AG04450 (cell line): ENCODE data around the gene WASL. TPM values are rescaled to one million over a fixed set of nuclear protein-coding genes. Genes with fewer than 3 reads are reported as not detected.
"Not testable (repeated sequence)": the region's sequence is repeated elsewhere in the genome, so short reads cannot be mapped to it uniquely, and the experiment has no call there.

ENCODE experiments used
- CTCF ChIA-PET: fragments of 300-600, 350-600 bp; formaldehyde crosslinking; extraction: SDS; loops from one replicate; lab custom pipeline; 2022; ENCODE audit warnings: antibody characterized with exemption, inconsistent platforms; lab: Charles Lee
- POLR2A ChIA-PET: fragments of 350-600 bp; formaldehyde crosslinking; extraction: SDS; loops from one replicate; lab custom pipeline; 2021; ENCODE audit warnings: antibody characterized with exemption, inconsistent platforms; lab: Yijun Ruan, JAX
- DNase-seq: peaks from one replicate; pipeline ENCODE4 v3.0.0-alpha.2; 2011; ENCODE audit warnings: low read depth, low spot score
- H3K27ac ChIP-seq: one replicate; pipeline ENCODE4 v1.5.1; 2012; ENCODE audit warnings: low read depth, low read length, control low read depth
- H3K27me3 ChIP-seq: one replicate; pipeline ENCODE4 v1.6.0; 2012; ENCODE audit warnings: low read length; ENCODE audit not compliant: control insufficient read depth, insufficient read depth
- H3K4me3 ChIP-seq: 2 replicates; pipeline ENCODE4 v1.5.1; 2011; ENCODE audit warnings: mild to moderate bottlenecking, low read depth, low read length, control low read depth
- H3K9me3 ChIP-seq: 2 replicates; pipeline ENCODE4 v1.5.1; 2012; ENCODE audit warnings: low read length; ENCODE audit not compliant: control insufficient read depth, insufficient read depth
- polyA plus RNA-seq: library from polyadenylated mRNA; depleted of rRNA; stranded (reverse); fragments of >200 nt; gene quantifications from 2 replicates; pipeline ENCODE4 v1.2.3, GENCODE V29; 2011
- TF ChIP-seq, protein P1 (sequence below): IDR thresholded peaks from 2 replicates; pipeline ENCODE4 v1.5.1; 2011; ENCODE audit warnings: low read depth, low read length, control low read depth, inconsistent platforms

Gene WASL
- polyA plus RNA-seq, 1 experiment = 11.9 TPM

- ChIA-PET CTCF (no interaction called here), POLR2A (no interaction called here)
- Histone ChIP-seq H3K9me3 (no peaks in the 10 kb centered on the region), H3K27me3 (no peaks in the 10 kb centered on the region), H3K4me3 (no peak overlapping the region), H3K27ac (no peak overlapping the region)
- TF ChIP-seq, protein P1, sequence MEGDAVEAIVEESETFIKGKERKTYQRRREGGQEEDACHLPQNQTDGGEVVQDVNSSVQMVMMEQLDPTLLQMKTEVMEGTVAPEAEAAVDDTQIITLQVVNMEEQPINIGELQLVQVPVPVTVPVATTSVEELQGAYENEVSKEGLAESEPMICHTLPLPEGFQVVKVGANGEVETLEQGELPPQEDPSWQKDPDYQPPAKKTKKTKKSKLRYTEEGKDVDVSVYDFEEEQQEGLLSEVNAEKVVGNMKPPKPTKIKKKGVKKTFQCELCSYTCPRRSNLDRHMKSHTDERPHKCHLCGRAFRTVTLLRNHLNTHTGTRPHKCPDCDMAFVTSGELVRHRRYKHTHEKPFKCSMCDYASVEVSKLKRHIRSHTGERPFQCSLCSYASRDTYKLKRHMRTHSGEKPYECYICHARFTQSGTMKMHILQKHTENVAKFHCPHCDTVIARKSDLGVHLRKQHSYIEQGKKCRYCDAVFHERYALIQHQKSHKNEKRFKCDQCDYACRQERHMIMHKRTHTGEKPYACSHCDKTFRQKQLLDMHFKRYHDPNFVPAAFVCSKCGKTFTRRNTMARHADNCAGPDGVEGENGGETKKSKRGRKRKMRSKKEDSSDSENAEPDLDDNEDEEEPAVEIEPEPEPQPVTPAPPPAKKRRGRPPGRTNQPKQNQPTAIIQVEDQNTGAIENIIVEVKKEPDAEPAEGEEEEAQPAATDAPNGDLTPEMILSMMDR = no peak
- no peak for DNase-seq
Measured at GRCh38 chr7:123738808-123739207, 10.0 kb downstream of the WASL start.

- ChIA-PET CTCF (no interaction called here), POLR2A (interaction anchor here (1.2 kb wide), 1 partner anchor 11 kb away, joined by 4 read pairs; the partner anchor contains the start of gene WASL)
- no peak overlapping the region for H3K4me3 ChIP-seq
- H3K9me3 ChIP-seq = no peaks in the 10 kb centered on the region
- TF ChIP-seq, protein P1 = no peak
- H3K27me3 ChIP-seq = no peaks in the 10 kb centered on the region
- no peak overlapping the region for H3K27ac ChIP-seq
- DNase-seq = no peak
Measured at GRCh38 chr7:123738356-123738755, 10.4 kb downstream of the WASL start.

- ChIA-PET POLR2A (interaction anchor here (0.7 to 1.2 kb wide), 3 partner anchors 10 to 51 kb away, joined by 4 to 9 read pairs (median 4); partner anchors contain the start of gene WASL), CTCF (interaction anchor here (0.7 to 1.2 kb wide), 3 partner anchors 11 to 128 kb away, joined by 3 to 11 read pairs (median 3); no protein-coding TSS in a partner anchor)
- not testable (repeated sequence) for H3K4me3 ChIP-seq, DNase-seq, H3K27me3 ChIP-seq, H3K27ac ChIP-seq, H3K9me3 ChIP-seq
Measured at GRCh38 chr7:123737168-123737674, 11.6 kb downstream of the WASL start.

DNA sequence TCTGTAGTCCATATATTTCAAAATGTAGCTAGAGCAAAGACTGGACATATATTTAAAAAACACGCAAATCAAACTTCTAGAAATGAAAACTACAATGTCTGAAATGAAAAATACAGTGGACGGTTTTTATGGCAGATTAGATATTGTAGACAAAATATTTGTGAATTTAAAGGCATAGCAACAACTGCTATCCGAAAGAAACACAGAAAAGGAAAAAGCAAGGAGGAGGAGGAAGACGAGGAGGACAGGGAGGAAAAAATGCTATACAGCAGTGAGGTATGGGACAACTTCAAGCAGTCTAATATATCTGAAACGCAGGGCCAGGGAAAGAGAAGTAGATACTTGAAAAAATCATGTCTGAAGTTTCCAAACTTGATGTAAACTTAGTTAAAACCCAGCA is 13.3 kb downstream of the WASL start:
- TF ChIP-seq, protein P1 = no peak
- H3K27me3 ChIP-seq = no peaks in the 10 kb centered on the region
- POLR2A ChIA-PET = interaction anchor here (0.7 kb wide), 1 partner anchor 13 kb away, joined by 4 read pairs; the partner anchor contains the start of gene WASL
- no peak overlapping the region for H3K4me3 ChIP-seq
- CTCF ChIA-PET = interaction anchor here (0.7 to 1.2 kb wide), 2 partner anchors 18 to 34 kb away, joined by 3 to 4 read pairs; no protein-coding TSS in a partner anchor
- DNase-seq = no peak
- H3K9me3 ChIP-seq = no peaks in the 10 kb centered on the region
- no peak overlapping the region for H3K27ac ChIP-seq

DNA sequence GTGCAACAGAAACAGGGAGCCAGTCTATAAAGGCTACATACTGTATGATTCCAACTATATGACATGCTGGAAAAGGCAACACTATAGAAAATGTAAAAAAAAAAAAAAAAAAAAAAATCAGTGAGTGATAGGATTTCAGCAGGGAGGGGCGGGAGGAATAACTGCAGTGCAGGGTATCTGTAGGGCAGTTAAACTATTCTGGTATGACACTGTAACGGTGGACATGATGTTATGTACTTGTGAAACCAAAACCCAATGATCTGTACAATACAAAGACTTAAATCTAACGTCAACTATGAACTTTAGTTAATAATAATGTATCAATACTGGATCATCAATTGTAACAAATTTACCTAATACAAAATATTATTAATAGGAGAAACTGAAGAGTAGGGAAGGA is 14.3 kb downstream of the WASL start:
- no peak overlapping the region for H3K4me3 ChIP-seq
- CTCF ChIA-PET = interaction anchor here (0.7 to 1.2 kb wide), 2 partner anchors 33 to 410 kb away, joined by 3 to 4 read pairs; no protein-coding TSS in a partner anchor

More for the DNA sequence above, 14.3 kb downstream of the WASL start:
- TF ChIP-seq, protein P1 = no peak
- POLR2A ChIA-PET = no interaction called here
- H3K27me3 ChIP-seq = no peaks in the 10 kb centered on the region
- no peak overlapping the region for H3K27ac ChIP-seq
- no peaks in the 10 kb centered on the region for H3K9me3 ChIP-seq
- no peak for DNase-seq
